D721Med (cell line): ENCODE results near the gene CRTC1.

ENCODE experiments used
- DNase-seq: peaks from one replicate; pipeline ENCODE4 v3.0.0; 2011; ENCODE audit warnings: low spot score; ENCODE audit not compliant: insufficient read length
- FAIRE-seq: peaks from 2 replicates; lab custom pipeline; 2011; peaks lifted over from hg19 to GRCh38; lab: Jason Lieb, UNC
- CTCF ChIP-seq: IDR thresholded peaks from 2 replicates; pipeline ENCODE4 v1.5.1; 2012; ENCODE audit warnings: mild to moderate bottlenecking, control low read depth; ENCODE audit not compliant: insufficient read depth; ENCODE audit errors: missing control alignments

CRTC1 gene

GRCh38 chr19:18670312-18670711 is 13.2 kb upstream of the CRTC1 start:
- TF ChIP-seq CTCF = no peak
- FAIRE-seq (no peak), DNase-seq (no peak)

- FAIRE-seq (no peak), DNase-seq (no peak)
- no peak for TF ChIP-seq CTCF
Observed at GRCh38 chr19:18671303-18672043, 12.0 kb upstream of the CRTC1 start.

GRCh38 chr19:18672044-18672451 is 11.4 kb upstream of the CRTC1 start:
- DNase-seq = no peak
- no peak for TF ChIP-seq CTCF
- FAIRE-seq = no peak

GRCh38 chr19:18672606-18673337 is 10.7 kb upstream of the CRTC1 start:
- TF ChIP-seq CTCF = no peak
- DNase-seq (no peak), FAIRE-seq (no peak)

- no peak for FAIRE-seq
- DNase-seq = no peak
- no peak for TF ChIP-seq CTCF
Observed at GRCh38 chr19:18674616-18675015, 8.9 kb upstream of the CRTC1 start.

- peak; percentile 33 for TF ChIP-seq CTCF
- no peak for DNase-seq
- FAIRE-seq = no peak
Observed at GRCh38 chr19:18675779-18676178, 7.7 kb upstream of the CRTC1 start.

- DNase-seq = no peak
- TF ChIP-seq CTCF = no peak
- no peak for FAIRE-seq
Observed at GRCh38 chr19:18676692-18677091, 6.8 kb upstream of the CRTC1 start.
